WERI-Rb-1 (cell line): ENCODE results near the gene CYP4F11.
"Not testable (repeated sequence)": the region's sequence is repeated elsewhere in the genome, so short reads cannot be mapped to it uniquely, and the experiment has no call there.

Experiments used
- DNase-seq: peaks from one replicate; pipeline ENCODE4 v3.0.0-alpha.2; 2020
- H3K27ac ChIP-seq: fragments of 250-450 bp; sonication (Bioruptor Pico); 2 replicates; pipeline ENCODE4 v1.5.1; 2020; ENCODE audit warnings: mild to moderate bottlenecking, moderate library complexity
- H3K27me3 ChIP-seq: fragments of 250-450 bp; sonication (Bioruptor Pico); 2 replicates; pipeline ENCODE4 v1.5.1; 2021; ENCODE audit warnings: mild to moderate bottlenecking, low read depth, moderate library complexity; ENCODE audit not compliant: insufficient read depth, severe bottlenecking
- H3K36me3 ChIP-seq: fragments of 250-450 bp; sonication (Bioruptor Pico); 2 replicates; pipeline ENCODE4 v1.5.1; 2020; ENCODE audit warnings: mild to moderate bottlenecking, moderate library complexity
- H3K4me3 ChIP-seq: 2 replicates; pipeline ENCODE4 v1.5.1; 2011; ENCODE audit warnings: low read depth, mild to moderate bottlenecking, control low read depth, low read length
- H3K9me3 ChIP-seq: fragments of 250-450 bp; sonication (Bioruptor Pico); 2 replicates; pipeline ENCODE4 v1.5.1; 2021; ENCODE audit warnings: mild to moderate bottlenecking, moderate library complexity; ENCODE audit not compliant: severe bottlenecking
- CTCF ChIP-seq: IDR thresholded peaks from 2 replicates; pipeline ENCODE4 v1.5.1; 2011; ENCODE audit warnings: low read depth, mild to moderate bottlenecking, control low read depth, inconsistent platforms, low read length

CYP4F11 gene

GRCh38 chr19:15885167-15885566 lies 49.2 kb downstream of the CYP4F11 start:
- H3K9me3 ChIP-seq, result no peaks in the 10 kb centered on the region
- no peak for TF ChIP-seq CTCF
- H3K4me3 ChIP-seq, result no peak overlapping the region
- no peaks in the 10 kb centered on the region for H3K36me3 ChIP-seq
- peaks cover 30% of the 10 kb centered on the region for H3K27me3 ChIP-seq
- DNase-seq, result no peak
- H3K27ac ChIP-seq, result no peak overlapping the region

- not testable (repeated sequence) for H3K36me3 ChIP-seq, DNase-seq, H3K27ac ChIP-seq, H3K9me3 ChIP-seq, H3K4me3 ChIP-seq
- peaks cover 37% of the 10 kb centered on the region for H3K27me3 ChIP-seq
These were observed 51.0 kb downstream of the CYP4F11 start for GRCh38 chr19:15883329-15883728.

GRCh38 chr19:15874821-15875474 lies 59.4 kb downstream of the CYP4F11 start:
- Histone ChIP-seq H3K27me3 (peaks cover 76% of the 10 kb centered on the region), H3K4me3 (no peak overlapping the region), H3K27ac (no peak overlapping the region), H3K9me3 (no peaks in the 10 kb centered on the region), H3K36me3 (no peaks in the 10 kb centered on the region)
- DNase-seq, result no peak
- no peak for TF ChIP-seq CTCF

- not testable (repeated sequence) for DNase-seq, H3K9me3 ChIP-seq, H3K4me3 ChIP-seq, H3K27ac ChIP-seq, H3K36me3 ChIP-seq
- peaks cover 81% of the 10 kb centered on the region for H3K27me3 ChIP-seq
These were observed 60.6 kb downstream of the CYP4F11 start for GRCh38 chr19:15873771-15874170.

GRCh38 chr19:15871570-15871969 lies 62.8 kb downstream of the CYP4F11 start:
- no peaks in the 10 kb centered on the region for H3K36me3 ChIP-seq
- no peak for TF ChIP-seq CTCF
- no peak overlapping the region for H3K27ac ChIP-seq
- H3K9me3 ChIP-seq, result no peaks in the 10 kb centered on the region
- no peak overlapping the region for H3K4me3 ChIP-seq
- DNase-seq, result no peak
- H3K27me3 ChIP-seq, result peaks cover 80% of the 10 kb centered on the region

GRCh38 chr19:15869873-15870272 lies 64.5 kb downstream of the CYP4F11 start:
- no peak for TF ChIP-seq CTCF
- Histone ChIP-seq H3K27me3 (peaks cover 79% of the 10 kb centered on the region), H3K4me3 (no peak overlapping the region), H3K27ac (no peak overlapping the region), H3K36me3 (no peaks in the 10 kb centered on the region), H3K9me3 (no peaks in the 10 kb centered on the region)
- no peak for DNase-seq

GRCh38 chr19:15869109-15869555 lies 65.2 kb downstream of the CYP4F11 start:
- Histone ChIP-seq H3K4me3 (no peak overlapping the region), H3K9me3 (no peaks in the 10 kb centered on the region), H3K27me3 (peaks cover 76% of the 10 kb centered on the region), H3K27ac (no peak overlapping the region), H3K36me3 (no peaks in the 10 kb centered on the region)
- DNase-seq, result peak; percentile 22
- TF ChIP-seq CTCF, result peak; percentile 63
